GM11168 (cell line): ENCODE data around the gene COL24A1.
"Not testable (repeated sequence)": the region's sequence is repeated elsewhere in the genome, so short reads cannot be mapped to it uniquely, and the experiment has no call there.

ENCODE experiments used
- in situ Hi-C: fragments of 300-500 bp; cut with MboI; formaldehyde crosslinking; loops from one replicate; pipeline ENCODE4 v1.12.0; 2022; ENCODE audit warnings: low sequenced_read_pairs; ENCODE audit not compliant: unreplicated experiment

COL24A1 gene

GRCh38 chr1:85934516-85934915 lies 222.1 kb downstream of the COL24A1 start:
- in situ Hi-C loops, result no loop called here

- in situ Hi-C loops, result no loop called here
Measured at GRCh38 chr1:85933961-85934360, 222.6 kb downstream of the COL24A1 start.

- in situ Hi-C loops, result no loop called here
Measured at GRCh38 chr1:85911742-85912141, 244.8 kb downstream of the COL24A1 start.

GRCh38 chr1:85900921-85901320 lies 255.7 kb downstream of the COL24A1 start:
- in situ Hi-C loops, result no loop called here

GRCh38 chr1:85898861-85899260 lies 257.7 kb downstream of the COL24A1 start:
- in situ Hi-C loops, result no loop called here

- in situ Hi-C loops, result no loop called here
Measured at GRCh38 chr1:85894651-85895050, 261.9 kb downstream of the COL24A1 start.

- in situ Hi-C loops, result no loop called here
Measured at GRCh38 chr1:85892366-85892765, 264.2 kb downstream of the COL24A1 start.

GRCh38 chr1:85889870-85890269 lies 266.7 kb downstream of the COL24A1 start:
- in situ Hi-C loops, result no loop called here

- in situ Hi-C loops, result no loop called here
Measured at GRCh38 chr1:85888921-85889320, 267.7 kb downstream of the COL24A1 start.

GRCh38 chr1:85884372-85885035 lies 272.1 kb downstream of the COL24A1 start:
- in situ Hi-C loops, result no loop called here

GRCh38 chr1:85867189-85867588 lies 289.4 kb downstream of the COL24A1 start:
- in situ Hi-C loops, result no loop called here

- in situ Hi-C loops, result no loop called here
Measured at GRCh38 chr1:85865213-85865612, 291.4 kb downstream of the COL24A1 start.

- in situ Hi-C loops, result no loop called here
Measured at GRCh38 chr1:85864727-85865126, 291.8 kb downstream of the COL24A1 start.

GRCh38 chr1:85863639-85864038 lies 292.9 kb downstream of the COL24A1 start:
- in situ Hi-C loops, result not testable (repeated sequence)

GRCh38 chr1:85862456-85862855 lies 294.1 kb downstream of the COL24A1 start:
- in situ Hi-C loops, result no loop called here

- in situ Hi-C loops, result no loop called here
Measured at GRCh38 chr1:85857991-85858390, 298.6 kb downstream of the COL24A1 start.

GRCh38 chr1:85850238-85850637 lies 306.3 kb downstream of the COL24A1 start:
- in situ Hi-C loops, result no loop called here

GRCh38 chr1:85849660-85850059 lies 306.9 kb downstream of the COL24A1 start:
- in situ Hi-C loops, result no loop called here

- in situ Hi-C loops, result no loop called here
Measured at GRCh38 chr1:85847356-85847755, 309.2 kb downstream of the COL24A1 start.

GRCh38 chr1:85846706-85847105 lies 309.9 kb downstream of the COL24A1 start:
- in situ Hi-C loops, result no loop called here

GRCh38 chr1:85839459-85839858 lies 317.1 kb downstream of the COL24A1 start:
- in situ Hi-C loops, result no loop called here

- in situ Hi-C loops, result no loop called here
Measured at GRCh38 chr1:85838238-85838637, 318.3 kb downstream of the COL24A1 start.

- in situ Hi-C loops, result no loop called here
Measured at GRCh38 chr1:85836736-85837135, 319.8 kb downstream of the COL24A1 start.
